NCI-H1105 treated with DMSO at 0.1 percent for 48 hours (cell line): ENCODE data around the gene TRIM72.
"Not testable (repeated sequence)": the region's sequence is repeated elsewhere in the genome, so short reads cannot be mapped to it uniquely, and the experiment has no call there.

Experiments
- DNase-seq: peaks from one replicate; lab custom pipeline; 2025; lab: John Stamatoyannopoulos, UW

The TRIM72 gene

DNA sequence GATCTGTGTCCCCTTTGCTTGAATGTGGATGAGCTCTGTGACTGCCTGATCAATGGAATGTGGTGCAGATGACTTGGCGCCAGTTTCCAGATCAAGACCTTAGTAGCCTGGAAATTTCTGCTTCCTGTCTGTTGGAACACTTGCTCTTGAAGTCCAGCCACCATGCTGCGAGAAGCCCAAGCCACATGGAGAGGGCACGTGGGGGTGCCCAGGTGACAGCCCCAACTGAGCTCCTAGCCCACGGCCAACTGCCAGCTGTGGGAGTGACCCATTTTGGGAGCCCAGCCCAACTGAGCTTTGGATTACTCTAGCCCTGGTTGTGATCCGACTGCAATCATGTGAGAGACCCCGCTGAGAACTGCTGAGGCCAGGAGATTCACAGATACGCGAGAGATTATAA lies 42.5 kb downstream of the TRIM72 start:
- DNase-seq: no peak

DNA sequence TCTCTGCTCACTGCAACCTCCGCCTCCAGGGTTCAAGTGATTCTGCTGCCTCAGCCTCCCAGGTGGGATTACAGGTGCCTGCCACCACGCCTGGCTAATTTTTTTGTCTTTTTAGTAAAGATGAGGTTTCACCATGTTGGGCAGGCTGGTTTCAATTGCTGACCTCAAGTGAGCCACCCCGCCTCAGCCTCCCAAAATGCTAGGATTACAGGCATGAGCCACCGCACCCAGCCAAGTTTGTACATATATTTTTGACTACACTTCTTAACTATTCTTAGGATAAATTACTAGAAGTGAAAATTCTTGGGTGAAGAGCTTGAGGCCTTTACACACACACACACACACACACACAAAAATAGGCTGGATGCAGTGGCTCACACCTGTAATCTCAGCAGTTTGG lies 44.4 kb downstream of the TRIM72 start:
- no peak for DNase-seq

DNA sequence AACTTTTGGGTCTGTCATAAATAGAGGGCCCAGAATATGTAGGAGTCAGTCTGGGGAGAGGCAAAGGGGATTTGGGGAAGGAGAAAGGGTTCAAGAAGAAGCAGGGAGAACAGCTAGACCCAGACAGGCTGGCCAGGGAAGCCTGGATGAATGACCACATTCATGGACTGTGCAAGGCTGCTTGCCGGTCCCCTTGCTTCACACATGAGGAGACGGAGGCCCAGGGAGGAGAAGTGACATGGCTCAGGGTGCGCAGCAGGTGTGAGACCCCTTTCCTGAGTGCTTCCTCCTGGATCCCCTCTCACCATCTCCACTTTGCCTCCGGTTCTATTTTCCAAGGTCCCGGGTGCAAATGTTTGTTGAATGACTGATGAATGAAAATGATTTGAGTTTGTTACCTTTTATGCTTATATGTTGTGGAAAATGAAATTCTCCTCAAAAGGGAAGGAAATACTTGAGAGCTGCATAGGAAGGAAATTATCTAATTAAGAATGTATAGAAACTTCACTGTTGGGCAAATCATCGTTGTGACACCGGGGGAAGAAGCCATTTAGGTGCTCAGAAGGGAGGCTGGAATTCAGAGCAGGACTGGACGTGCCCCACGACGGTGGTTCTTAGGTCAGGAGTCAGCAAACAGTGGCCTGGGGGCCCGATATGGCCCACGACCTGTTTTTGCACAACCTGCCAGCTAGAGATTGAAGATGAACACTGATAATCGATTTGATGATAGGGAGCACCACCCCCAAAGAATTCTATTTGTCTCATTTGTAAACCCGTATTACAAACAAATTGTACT lies 46.4 kb downstream of the TRIM72 start:
- no peak for DNase-seq

DNA sequence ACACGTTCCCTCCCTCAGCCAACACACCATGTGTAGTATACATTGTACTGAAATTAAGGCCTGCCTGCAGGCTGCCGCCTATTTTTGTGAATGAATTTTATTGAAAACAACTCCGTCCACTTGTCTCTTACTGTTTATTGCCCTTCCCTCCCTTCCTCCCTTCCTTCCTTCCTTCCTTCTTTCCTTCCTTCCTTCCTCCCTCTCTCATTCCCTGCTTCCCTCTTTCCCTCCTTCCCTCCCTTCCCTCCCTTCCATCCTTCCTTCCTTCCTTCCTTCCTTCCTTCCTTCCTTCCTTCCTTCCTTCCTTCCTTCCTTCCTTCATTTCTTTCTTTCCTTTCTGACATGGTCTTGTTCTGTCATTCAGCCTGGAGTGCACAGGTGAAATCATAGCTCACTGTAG lies 48.2 kb downstream of the TRIM72 start:
- DNase-seq: no peak

DNA sequence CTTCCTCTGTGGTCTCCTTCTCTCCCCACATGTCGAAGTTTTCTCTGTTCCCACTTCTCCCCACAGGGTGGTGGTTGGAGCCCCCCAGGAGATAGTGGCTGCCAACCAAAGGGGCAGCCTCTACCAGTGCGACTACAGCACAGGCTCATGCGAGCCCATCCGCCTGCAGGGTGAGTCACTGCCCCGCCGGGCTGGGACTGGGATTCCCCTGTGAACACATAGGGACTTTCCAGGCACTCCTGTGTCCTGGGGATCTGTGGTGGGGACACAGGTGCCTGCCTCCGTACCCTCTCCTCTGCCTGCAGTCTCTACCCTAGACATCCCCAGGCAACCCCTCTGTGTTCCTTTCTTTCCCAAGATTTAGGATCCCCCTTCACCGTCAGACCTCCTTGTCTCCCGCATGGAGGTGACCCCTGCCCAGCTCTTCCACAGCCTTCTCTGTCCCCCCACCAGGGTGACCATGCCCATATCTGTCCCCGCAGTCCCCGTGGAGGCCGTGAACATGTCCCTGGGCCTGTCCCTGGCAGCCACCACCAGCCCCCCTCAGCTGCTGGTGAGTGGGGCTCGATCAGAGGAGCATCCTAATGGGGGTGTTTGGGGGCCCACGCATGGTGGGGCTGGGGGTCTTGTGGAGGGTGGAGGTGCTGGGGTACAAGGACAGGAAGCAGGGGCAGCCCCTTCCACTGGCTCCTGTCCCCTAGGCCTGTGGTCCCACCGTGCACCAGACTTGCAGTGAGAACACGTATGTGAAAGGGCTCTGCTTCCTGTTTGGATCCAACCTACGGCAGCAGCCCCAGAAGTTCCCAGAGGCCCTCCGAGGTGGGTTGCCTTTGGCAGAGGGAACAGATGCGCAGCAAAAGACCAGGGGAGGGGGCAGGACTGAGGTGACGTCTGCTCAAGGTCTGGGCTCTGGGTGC lies 51.7 kb downstream of the TRIM72 start:
- no peak for DNase-seq

DNA sequence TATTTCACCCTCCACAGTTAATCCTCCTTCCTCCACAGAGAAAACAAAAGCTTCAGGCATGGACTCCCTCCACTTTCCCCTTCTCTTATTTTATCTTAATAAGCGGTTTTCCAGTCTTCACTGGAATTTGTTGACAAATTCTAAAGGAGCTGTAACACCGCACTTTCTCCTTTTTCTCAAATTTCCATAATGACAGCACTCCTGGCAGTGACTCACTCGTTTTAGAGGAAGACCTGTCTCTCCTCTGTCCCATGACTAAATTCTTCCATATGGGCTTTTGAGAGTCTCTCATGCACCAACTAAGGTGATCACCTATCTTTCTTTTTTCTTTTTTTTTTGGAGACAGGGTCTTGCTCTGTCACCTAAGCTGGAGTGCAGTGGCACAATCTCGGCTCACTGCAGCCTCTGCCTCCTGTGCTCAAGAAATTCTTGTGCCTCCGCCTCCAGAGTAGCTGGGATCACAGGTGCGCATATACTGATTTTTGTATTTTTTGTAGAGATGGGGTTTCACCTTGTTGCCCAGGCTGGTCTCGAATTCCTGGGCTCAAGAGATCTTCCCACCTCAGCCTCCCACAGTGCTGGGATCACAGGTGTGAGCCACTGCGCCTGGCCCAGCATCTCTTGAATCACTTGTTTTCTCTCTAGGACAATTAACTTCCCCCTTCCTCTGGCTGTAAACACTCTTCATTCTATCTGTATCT lies 53.6 kb downstream of the TRIM72 start:
- no peak for DNase-seq

DNA sequence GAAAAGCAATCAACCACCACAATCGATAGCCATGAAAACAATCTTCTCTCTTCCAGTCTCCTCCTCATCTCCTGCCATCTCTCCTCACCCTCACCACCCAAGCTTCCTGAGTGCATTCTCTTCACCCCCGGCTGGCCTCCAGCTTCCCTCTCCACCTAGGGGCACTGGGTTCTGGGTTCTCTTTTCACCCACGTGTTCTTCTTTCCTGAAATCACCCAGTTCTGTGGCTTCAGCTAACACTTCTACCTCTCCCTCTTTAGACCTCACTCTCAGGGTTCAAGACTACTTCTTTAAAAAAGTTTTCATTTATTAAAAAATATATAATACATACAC lies 54.1 kb downstream of the TRIM72 start:
- DNase-seq: no peak

DNA sequence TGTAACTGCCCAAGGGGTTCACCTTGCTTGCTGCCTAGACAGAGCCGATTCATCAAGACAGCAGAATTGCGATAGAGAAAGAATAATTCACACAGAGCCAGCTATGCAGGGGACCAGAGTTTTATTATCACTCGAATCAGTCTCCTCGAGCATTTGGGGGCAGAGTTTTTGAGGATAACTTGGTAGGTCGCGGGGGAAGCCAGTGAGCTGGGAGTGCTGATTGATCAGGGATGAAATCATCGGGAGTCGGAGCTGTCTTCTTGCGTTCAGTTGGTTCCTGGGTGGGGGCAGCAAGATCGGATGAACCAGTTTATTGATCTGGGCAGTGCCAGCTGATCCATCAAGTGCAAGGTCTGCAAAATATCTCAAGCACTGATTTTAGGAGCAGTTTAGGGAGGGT lies 55.0 kb downstream of the TRIM72 start:
- DNase-seq: no peak

DNA sequence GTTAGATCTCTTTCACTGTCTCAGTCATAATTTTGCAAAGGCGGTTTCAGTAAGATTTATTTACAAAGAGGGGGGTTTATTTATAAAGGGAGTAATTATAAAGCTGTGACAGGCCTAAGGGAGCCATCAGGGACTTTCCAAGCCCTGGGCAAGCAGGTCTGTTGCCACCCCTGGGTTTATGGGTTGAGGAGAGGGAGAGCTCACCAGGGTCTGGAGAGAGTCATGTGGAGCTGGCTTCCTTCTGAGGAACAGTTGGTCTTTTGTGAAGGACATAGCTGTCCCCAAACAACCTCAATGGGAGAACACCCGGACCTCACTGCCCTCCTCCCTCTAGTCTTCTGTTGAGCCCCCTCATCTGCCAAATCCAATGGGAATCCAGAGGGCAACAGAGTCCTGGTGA lies 55.6 kb downstream of the TRIM72 start:
- DNase-seq: no peak

DNA sequence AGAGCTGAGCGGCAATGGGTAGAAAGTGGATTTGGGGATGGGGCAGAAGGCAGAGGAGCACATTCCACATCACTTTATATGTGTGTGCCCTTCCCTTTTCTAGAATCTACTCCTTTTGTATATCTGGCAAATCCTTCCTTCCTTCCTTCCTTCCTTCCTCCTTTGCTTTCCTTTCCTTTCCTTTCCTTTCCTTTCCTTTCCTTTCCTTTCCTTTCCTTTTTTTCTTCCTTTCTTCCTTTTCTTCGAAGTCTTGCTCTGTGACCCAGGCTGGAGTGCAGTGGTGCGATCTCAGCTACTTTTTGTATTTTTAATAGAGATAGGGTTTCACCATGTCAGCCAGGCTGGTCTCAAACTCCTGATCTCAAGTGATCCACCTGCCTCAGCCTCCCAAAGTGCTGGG lies 56.1 kb downstream of the TRIM72 start:
- DNase-seq: not testable (repeated sequence)

DNA sequence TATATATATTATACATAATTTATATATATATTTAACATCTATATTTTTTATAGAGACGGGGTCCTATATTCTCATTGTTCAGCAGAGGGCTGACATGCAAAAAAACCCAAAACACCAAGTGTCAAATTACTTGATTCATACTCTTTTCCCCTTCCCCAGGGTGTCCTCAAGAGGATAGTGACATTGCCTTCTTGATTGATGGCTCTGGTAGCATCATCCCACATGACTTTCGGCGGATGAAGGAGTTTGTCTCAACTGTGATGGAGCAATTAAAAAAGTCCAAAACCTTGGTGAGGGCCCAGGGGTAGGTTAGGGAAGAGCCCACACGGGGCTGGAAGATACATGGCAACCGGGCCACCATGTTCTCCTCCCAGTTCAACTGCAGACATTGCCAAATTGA lies 56.9 kb downstream of the TRIM72 start:
- no peak for DNase-seq

DNA sequence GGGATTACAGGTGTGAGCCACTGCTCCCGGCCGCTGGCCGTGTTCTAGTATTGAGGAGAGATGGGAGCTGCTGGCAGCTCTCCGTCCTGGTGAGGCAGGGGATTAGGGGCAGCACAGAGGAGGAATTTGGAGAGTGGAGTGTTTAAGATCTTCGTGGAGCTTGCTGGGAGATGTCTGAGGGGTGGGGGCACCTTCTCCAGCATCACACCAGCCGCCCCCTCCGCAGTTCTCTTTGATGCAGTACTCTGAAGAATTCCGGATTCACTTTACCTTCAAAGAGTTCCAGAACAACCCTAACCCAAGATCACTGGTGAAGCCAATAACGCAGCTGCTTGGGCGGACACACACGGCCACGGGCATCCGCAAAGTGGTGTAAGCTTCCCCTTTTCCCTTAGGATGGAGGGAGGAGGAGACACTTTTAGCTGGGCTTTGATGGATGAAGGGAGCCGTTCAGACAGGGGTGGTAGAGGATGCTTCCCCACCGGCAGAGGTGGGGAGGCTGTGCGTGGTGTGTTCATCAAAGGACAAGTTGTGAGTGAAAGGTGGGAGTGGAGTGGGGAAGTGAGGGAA lies 57.8 kb downstream of the TRIM72 start:
- DNase-seq: no peak

DNA sequence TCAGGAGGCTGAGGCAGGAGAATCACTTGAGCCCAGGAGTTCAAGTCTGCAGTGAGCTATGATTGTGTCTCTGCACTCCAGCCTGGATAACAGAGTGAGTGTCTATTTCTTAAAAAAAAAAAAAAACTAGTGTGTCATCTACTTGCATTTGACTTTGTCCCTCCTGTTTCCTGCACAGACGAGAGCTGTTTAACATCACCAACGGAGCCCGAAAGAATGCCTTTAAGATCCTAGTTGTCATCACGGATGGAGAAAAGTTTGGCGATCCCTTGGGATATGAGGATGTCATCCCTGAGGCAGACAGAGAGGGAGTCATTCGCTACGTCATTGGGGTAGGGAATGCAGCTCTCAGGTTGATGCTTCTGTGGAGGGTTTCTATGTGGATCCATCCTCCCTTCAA lies 59.3 kb downstream of the TRIM72 start:
- DNase-seq: no peak

DNA sequence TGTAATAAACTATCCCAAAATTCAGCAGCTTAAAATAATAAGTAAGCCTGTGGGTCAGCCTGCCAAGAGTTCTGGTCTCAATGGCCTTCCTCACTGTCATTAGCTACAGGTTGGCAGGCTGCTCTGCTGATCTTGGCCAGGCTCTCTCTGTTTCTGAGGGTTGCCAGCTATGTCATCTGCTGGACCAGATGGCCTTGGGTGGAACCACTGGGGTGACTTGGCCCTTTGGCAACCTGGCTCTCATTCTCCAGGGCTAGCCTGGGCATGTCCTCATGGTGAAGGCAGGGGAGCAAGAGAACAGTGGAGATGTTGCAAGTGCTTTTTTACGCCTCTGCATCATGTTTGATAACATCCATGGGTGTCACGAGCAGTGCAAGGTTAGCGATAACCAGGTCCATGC lies 59.8 kb downstream of the TRIM72 start:
- no peak for DNase-seq

DNA sequence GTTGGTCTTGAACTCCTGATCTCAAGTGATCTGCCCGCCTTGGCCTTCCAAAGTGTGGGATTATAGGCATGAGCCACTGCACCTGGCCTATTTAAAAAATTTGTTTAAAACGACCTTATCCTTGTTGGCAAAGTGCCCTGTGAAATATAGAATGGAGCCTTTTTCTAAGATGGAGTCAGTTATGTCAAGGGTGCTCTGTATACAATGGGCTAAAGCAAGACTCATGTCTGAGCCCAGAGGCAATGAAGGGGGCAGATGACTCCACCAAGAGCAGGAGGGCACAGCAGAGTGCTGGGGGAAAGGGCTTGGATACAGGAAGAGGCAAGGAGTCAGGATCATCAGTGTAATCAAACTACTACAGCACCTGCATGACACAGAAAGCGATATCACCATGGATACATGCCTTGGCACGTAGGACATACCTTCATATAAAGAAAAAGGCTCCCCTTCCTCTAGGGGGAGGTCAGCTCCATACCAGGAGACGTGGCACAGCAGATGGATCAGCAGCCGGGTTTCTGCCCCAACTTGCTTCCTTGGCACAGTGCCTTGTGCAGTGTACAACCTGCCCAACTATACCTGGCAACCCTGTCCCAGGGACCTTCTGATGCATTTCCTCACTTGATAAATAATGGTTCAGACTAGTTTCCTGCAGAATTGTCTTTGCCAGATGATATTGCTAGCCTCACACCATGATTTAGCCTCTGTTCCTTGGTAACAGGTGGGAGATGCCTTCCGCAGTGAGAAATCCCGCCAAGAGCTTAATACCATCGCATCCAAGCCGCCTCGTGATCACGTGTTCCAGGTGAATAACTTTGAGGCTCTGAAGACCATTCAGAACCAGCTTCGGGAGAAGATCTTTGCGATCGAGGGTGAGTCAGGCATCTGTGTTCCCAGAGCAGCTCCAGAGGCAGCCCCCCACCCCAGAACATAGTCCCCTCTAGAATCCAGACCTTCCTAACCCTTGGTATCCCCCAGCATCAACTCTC lies 61.2 kb downstream of the TRIM72 start:
- no peak for DNase-seq

DNA sequence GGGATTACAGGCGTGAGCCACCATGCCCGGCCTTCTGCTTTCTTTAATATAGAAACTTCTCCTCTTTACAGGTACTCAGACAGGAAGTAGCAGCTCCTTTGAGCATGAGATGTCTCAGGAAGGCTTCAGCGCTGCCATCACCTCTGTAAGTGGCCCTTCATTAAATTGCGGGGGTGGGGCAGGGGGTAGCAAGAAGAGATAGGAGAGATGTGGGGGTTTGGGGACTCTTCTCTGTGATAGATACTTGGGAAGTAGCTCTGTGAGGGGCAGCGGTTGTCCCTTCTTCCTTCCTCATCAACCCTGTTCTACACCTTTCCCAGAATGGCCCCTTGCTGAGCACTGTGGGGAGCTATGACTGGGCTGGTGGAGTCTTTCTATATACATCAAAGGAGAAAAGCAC lies 62.7 kb downstream of the TRIM72 start:
- no peak for DNase-seq

DNA sequence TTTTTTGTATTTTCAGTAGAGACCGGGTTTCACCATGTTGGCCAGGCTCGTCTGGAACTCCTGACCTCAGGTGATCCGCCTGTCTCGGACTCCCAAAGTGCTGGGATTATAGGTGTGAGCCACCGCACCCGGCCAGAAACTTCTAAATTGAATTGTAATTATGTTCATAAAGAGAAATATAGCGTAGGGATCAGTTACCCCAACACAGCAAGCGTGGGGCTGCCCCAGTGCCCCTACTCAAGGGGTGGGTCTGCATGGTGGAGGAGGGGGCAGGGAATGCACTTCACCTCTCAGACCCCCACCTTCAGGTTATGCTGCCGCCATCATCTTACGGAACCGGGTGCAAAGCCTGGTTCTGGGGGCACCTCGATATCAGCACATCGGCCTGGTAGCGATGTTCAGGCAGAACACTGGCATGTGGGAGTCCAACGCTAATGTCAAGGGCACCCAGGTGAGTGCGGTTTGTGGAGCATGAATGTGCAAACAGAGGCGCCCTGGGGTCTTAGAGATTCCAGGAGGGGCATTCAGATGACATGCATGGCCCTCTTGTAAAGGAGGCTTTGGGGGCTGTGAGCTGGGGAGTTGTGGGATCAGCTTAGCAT lies 63.8 kb downstream of the TRIM72 start:
- DNase-seq: no peak

DNA sequence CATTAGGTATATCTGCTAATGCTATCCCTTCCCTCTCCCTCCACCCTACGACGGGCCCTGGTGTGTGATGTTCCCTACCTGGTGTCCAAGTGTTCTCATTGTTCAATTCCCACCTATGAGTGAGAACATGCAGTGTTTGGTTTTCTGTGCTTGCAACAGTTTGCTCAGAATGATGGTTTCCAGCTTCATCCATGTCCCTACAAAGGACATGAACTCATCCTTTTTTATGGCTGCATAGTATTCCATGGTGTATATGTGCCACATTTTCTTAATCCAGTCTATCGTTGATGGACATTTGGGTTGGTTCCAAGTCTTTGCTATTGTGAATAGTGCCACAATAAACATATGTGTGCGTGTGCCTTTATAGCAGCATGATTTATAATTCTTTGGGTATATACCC lies 64.9 kb downstream of the TRIM72 start:
- DNase-seq: not testable (repeated sequence)
